ENCODE data around the gene RBBP7.

RBBP7 gene

GRCh38 chrX:16870095-16870861 lies at the start of gene RBBP7:
Gene RBBP7 (minus strand): TSS chrX:16870362. CDS start chrX:16870053, 309 bp downstream.
- DNase-seq (ENCODE audit: low read depth), result peak; percentile 84

- DNase-seq (ENCODE audit: low read depth), result no peak
These were observed 48.8 kb upstream of the RBBP7 start for GRCh38 chrX:16918979-16919378.

- DNase-seq (ENCODE audit: low read depth), result no peak
These were observed 47.0 kb upstream of the RBBP7 start for GRCh38 chrX:16917120-16917519.

- no peak for DNase-seq (ENCODE audit: low read depth)
These were observed 46.4 kb upstream of the RBBP7 start for GRCh38 chrX:16916561-16916960.

GRCh38 chrX:16914058-16914457 lies 43.9 kb upstream of the RBBP7 start:
- no peak for DNase-seq (ENCODE audit: low read depth)

- no peak for DNase-seq (ENCODE audit: low read depth)
These were observed 40.2 kb upstream of the RBBP7 start for GRCh38 chrX:16910376-16910775.

GRCh38 chrX:16903274-16904022 lies 33.3 kb upstream of the RBBP7 start:
- DNase-seq (ENCODE audit: low read depth), result no peak

- DNase-seq (ENCODE audit: low read depth), result no peak
These were observed 27.3 kb upstream of the RBBP7 start for GRCh38 chrX:16897445-16897844.

- peak; percentile 26 for DNase-seq (ENCODE audit: low read depth)
These were observed 22.6 kb upstream of the RBBP7 start for GRCh38 chrX:16892504-16893362.

- DNase-seq (ENCODE audit: low read depth), result no peak
These were observed 15.5 kb upstream of the RBBP7 start for GRCh38 chrX:16885628-16886027.

- DNase-seq (ENCODE audit: low read depth), result no peak
These were observed 13.3 kb upstream of the RBBP7 start for GRCh38 chrX:16883487-16883804.

- peak; percentile 61 for DNase-seq (ENCODE audit: low read depth)
These were observed 12.7 kb upstream of the RBBP7 start for GRCh38 chrX:16882702-16883486.

GRCh38 chrX:16882169-16882568 lies 12.0 kb upstream of the RBBP7 start:
- DNase-seq (ENCODE audit: low read depth), result no peak

- no peak for DNase-seq (ENCODE audit: low read depth)
These were observed 6.5 kb upstream of the RBBP7 start for GRCh38 chrX:16876696-16877095.

GRCh38 chrX:16874458-16875095 lies 4.4 kb upstream of the RBBP7 start:
- no peak for DNase-seq (ENCODE audit: low read depth)

- DNase-seq (ENCODE audit: low read depth), result no peak
These were observed 2.9 kb upstream of the RBBP7 start for GRCh38 chrX:16873106-16873505.

GRCh38 chrX:16870862-16871815 lies 977 bp upstream of the RBBP7 start:
- DNase-seq (ENCODE audit: low read depth), result no peak

- DNase-seq (ENCODE audit: low read depth), result peak; percentile 38
These were observed 618 bp downstream of the RBBP7 start for GRCh38 chrX:16869393-16870094.

GRCh38 chrX:16868920-16869319 lies 1.2 kb downstream of the RBBP7 start:
- no peak for DNase-seq (ENCODE audit: low read depth)

- DNase-seq (ENCODE audit: low read depth), result no peak
These were observed 2.2 kb downstream of the RBBP7 start for GRCh38 chrX:16867947-16868346.
